Stimulated activated memory B cell treated with anti-CD40 and anti-IgM and Interleukin-4, amounts not matched to agents 10 μg/mL and 1 μg/mL and 100 μg/mL, for 72 hours (primary cell): ENCODE results near the gene FDX1.

Source experiments
- ATAC-seq: fragments of 150-1000 bp; cut with Tn5 transposase; 2 replicates; pipeline ENCODE4 v1.10.0; 2021
- H3K27ac Mint-ChIP-seq: one replicate; pipeline ENCODE4 v1.8.0; 2022; ENCODE audit warnings: mild to moderate bottlenecking, mixed read lengths
- H3K27me3 Mint-ChIP-seq: one replicate; pipeline ENCODE4 v1.8.0; 2022; ENCODE audit warnings: mixed read lengths
- H3K36me3 Mint-ChIP-seq: one replicate; pipeline ENCODE4 v1.8.0; 2022; ENCODE audit warnings: mixed read lengths
- H3K4me1 Mint-ChIP-seq: one replicate; pipeline ENCODE4 v1.8.0; 2022; ENCODE audit warnings: mixed read lengths
- H3K4me3 Mint-ChIP-seq: one replicate; pipeline ENCODE4 v1.8.0; 2022; ENCODE audit warnings: mild to moderate bottlenecking, moderate library complexity, mixed read lengths
- H3K9me3 Mint-ChIP-seq: one replicate; pipeline ENCODE4 v1.8.0; 2022; ENCODE audit warnings: mixed read lengths

Gene FDX1

GRCh38 chr11:110446061-110446460 lies 16.3 kb downstream of the FDX1 start:
- Mint-ChIP-seq H3K36me3 (peaks cover 46% of the 10 kb centered on the region), H3K9me3 (peaks cover 6% of the 10 kb centered on the region), H3K27ac (no peak overlapping the region), H3K4me1 (peaks cover 9% of the 10 kb centered on the region), H3K4me3 (no peak overlapping the region), H3K27me3 (no peaks in the 10 kb centered on the region)
- ATAC-seq = no peak

- peaks cover 9% of the 10 kb centered on the region for H3K4me1 Mint-ChIP-seq
- no peak overlapping the region for H3K27ac Mint-ChIP-seq
- peaks cover 41% of the 10 kb centered on the region for H3K36me3 Mint-ChIP-seq
- no peak overlapping the region for H3K4me3 Mint-ChIP-seq
- H3K9me3 Mint-ChIP-seq = peaks cover 4% of the 10 kb centered on the region
- H3K27me3 Mint-ChIP-seq = no peaks in the 10 kb centered on the region
- ATAC-seq = no peak
Observed at GRCh38 chr11:110446594-110446993, 16.8 kb downstream of the FDX1 start.

- Mint-ChIP-seq H3K27me3 (no peaks in the 10 kb centered on the region), H3K27ac (no peak overlapping the region), H3K4me1 (peaks cover 16% of the 10 kb centered on the region), H3K9me3 (peaks cover 4% of the 10 kb centered on the region), H3K4me3 (no peak overlapping the region), H3K36me3 (peaks cover 42% of the 10 kb centered on the region)
- ATAC-seq = no peak
Observed at GRCh38 chr11:110447343-110447742, 17.6 kb downstream of the FDX1 start.

- H3K4me3 Mint-ChIP-seq = no peak overlapping the region
- peaks cover 4% of the 10 kb centered on the region for H3K9me3 Mint-ChIP-seq
- no peak for ATAC-seq
- no peaks in the 10 kb centered on the region for H3K27me3 Mint-ChIP-seq
- H3K36me3 Mint-ChIP-seq = peaks cover 38% of the 10 kb centered on the region
- H3K4me1 Mint-ChIP-seq = peaks cover 24% of the 10 kb centered on the region
- no peak overlapping the region for H3K27ac Mint-ChIP-seq
Observed at GRCh38 chr11:110447897-110448745, 18.4 kb downstream of the FDX1 start.

GRCh38 chr11:110450246-110450645 lies 20.5 kb downstream of the FDX1 start:
- H3K27ac Mint-ChIP-seq = no peak overlapping the region
- ATAC-seq = no peak
- no peaks in the 10 kb centered on the region for H3K9me3 Mint-ChIP-seq
- H3K4me1 Mint-ChIP-seq = peaks cover 32% of the 10 kb centered on the region
- no peak overlapping the region for H3K4me3 Mint-ChIP-seq
- peaks cover 25% of the 10 kb centered on the region for H3K36me3 Mint-ChIP-seq
- no peaks in the 10 kb centered on the region for H3K27me3 Mint-ChIP-seq

GRCh38 chr11:110452720-110453119 lies 23.0 kb downstream of the FDX1 start:
- no peak overlapping the region for H3K4me3 Mint-ChIP-seq

GRCh38 chr11:110453684-110454354 lies 24.1 kb downstream of the FDX1 start:
- H3K36me3 Mint-ChIP-seq = peaks cover 17% of the 10 kb centered on the region
- H3K9me3 Mint-ChIP-seq = no peaks in the 10 kb centered on the region
- H3K4me1 Mint-ChIP-seq = peaks cover 39% of the 10 kb centered on the region
- ATAC-seq = peak; percentile 66
- no peak overlapping the region for H3K27ac Mint-ChIP-seq
- H3K4me3 Mint-ChIP-seq = no peak overlapping the region
- H3K27me3 Mint-ChIP-seq = no peaks in the 10 kb centered on the region

More at GRCh38 chr11:110452720-110453119, 23.0 kb downstream of the FDX1 start:
- Mint-ChIP-seq H3K4me1 (peaks cover 39% of the 10 kb centered on the region), H3K9me3 (no peaks in the 10 kb centered on the region), H3K36me3 (peaks cover 14% of the 10 kb centered on the region), H3K27me3 (no peaks in the 10 kb centered on the region), H3K27ac (no peak overlapping the region)
- no peak for ATAC-seq

GRCh38 chr11:110454609-110455008 lies 24.9 kb downstream of the FDX1 start:
- ATAC-seq = peak; percentile 61
- H3K4me1 Mint-ChIP-seq = peaks cover 39% of the 10 kb centered on the region
- no peak overlapping the region for H3K4me3 Mint-ChIP-seq
- no peaks in the 10 kb centered on the region for H3K9me3 Mint-ChIP-seq
- H3K36me3 Mint-ChIP-seq = peaks cover 18% of the 10 kb centered on the region
- no peaks in the 10 kb centered on the region for H3K27me3 Mint-ChIP-seq
- H3K27ac Mint-ChIP-seq = no peak overlapping the region

GRCh38 chr11:110455718-110456117 lies 26.0 kb downstream of the FDX1 start:
- peak; percentile 43 for ATAC-seq
- H3K27ac Mint-ChIP-seq = no peak overlapping the region

GRCh38 chr11:110463153-110463552 lies 33.4 kb downstream of the FDX1 start:
- H3K27ac Mint-ChIP-seq = no peak overlapping the region
- H3K4me1 Mint-ChIP-seq = no peaks in the 10 kb centered on the region
- H3K4me3 Mint-ChIP-seq = no peak overlapping the region
- ATAC-seq = peak; percentile 60
- H3K27me3 Mint-ChIP-seq = no peaks in the 10 kb centered on the region
- H3K36me3 Mint-ChIP-seq = peaks cover 30% of the 10 kb centered on the region
- H3K9me3 Mint-ChIP-seq = no peaks in the 10 kb centered on the region

More at GRCh38 chr11:110455718-110456117, 26.0 kb downstream of the FDX1 start:
- Mint-ChIP-seq H3K36me3 (peaks cover 29% of the 10 kb centered on the region), H3K4me1 (peaks cover 39% of the 10 kb centered on the region), H3K27me3 (no peaks in the 10 kb centered on the region), H3K4me3 (no peak overlapping the region), H3K9me3 (no peaks in the 10 kb centered on the region)

GRCh38 chr11:110465231-110465630 lies 35.5 kb downstream of the FDX1 start:
- no peak for ATAC-seq
- Mint-ChIP-seq H3K4me3 (no peak overlapping the region), H3K36me3 (peaks cover 31% of the 10 kb centered on the region), H3K27me3 (no peaks in the 10 kb centered on the region), H3K27ac (no peak overlapping the region), H3K9me3 (no peaks in the 10 kb centered on the region), H3K4me1 (no peaks in the 10 kb centered on the region)

- ATAC-seq = no peak
- Mint-ChIP-seq H3K27ac (no peak overlapping the region), H3K9me3 (no peaks in the 10 kb centered on the region), H3K27me3 (no peaks in the 10 kb centered on the region), H3K4me1 (no peaks in the 10 kb centered on the region), H3K36me3 (peaks cover 25% of the 10 kb centered on the region), H3K4me3 (no peak overlapping the region)
Observed at GRCh38 chr11:110467556-110467955, 37.8 kb downstream of the FDX1 start.

- ATAC-seq = no peak
- H3K4me1 Mint-ChIP-seq = no peaks in the 10 kb centered on the region
- no peak overlapping the region for H3K27ac Mint-ChIP-seq
- no peak overlapping the region for H3K4me3 Mint-ChIP-seq
- no peaks in the 10 kb centered on the region for H3K9me3 Mint-ChIP-seq
- H3K36me3 Mint-ChIP-seq = peaks cover 22% of the 10 kb centered on the region
- no peaks in the 10 kb centered on the region for H3K27me3 Mint-ChIP-seq
Observed at GRCh38 chr11:110468121-110468520, 38.4 kb downstream of the FDX1 start.

- Mint-ChIP-seq H3K27ac (no peak overlapping the region), H3K9me3 (no peaks in the 10 kb centered on the region), H3K27me3 (no peaks in the 10 kb centered on the region), H3K36me3 (peaks cover 13% of the 10 kb centered on the region), H3K4me3 (no peak overlapping the region), H3K4me1 (no peaks in the 10 kb centered on the region)
- ATAC-seq = no peak
Observed at GRCh38 chr11:110469127-110469526, 39.4 kb downstream of the FDX1 start.

- no peak overlapping the region for H3K27ac Mint-ChIP-seq
- peaks cover 11% of the 10 kb centered on the region for H3K36me3 Mint-ChIP-seq
- H3K27me3 Mint-ChIP-seq = no peaks in the 10 kb centered on the region
- ATAC-seq = no peak
- H3K9me3 Mint-ChIP-seq = no peaks in the 10 kb centered on the region
- H3K4me3 Mint-ChIP-seq = no peak overlapping the region
- H3K4me1 Mint-ChIP-seq = no peaks in the 10 kb centered on the region
Observed at GRCh38 chr11:110470716-110471115, 41.0 kb downstream of the FDX1 start.

GRCh38 chr11:110471371-110471770 lies 41.6 kb downstream of the FDX1 start:
- no peaks in the 10 kb centered on the region for H3K27me3 Mint-ChIP-seq

More at GRCh38 chr11:110471371-110471770, 41.6 kb downstream of the FDX1 start:
- H3K4me1 Mint-ChIP-seq = no peaks in the 10 kb centered on the region
- no peak overlapping the region for H3K4me3 Mint-ChIP-seq
- H3K9me3 Mint-ChIP-seq = no peaks in the 10 kb centered on the region
- H3K36me3 Mint-ChIP-seq = peaks cover 11% of the 10 kb centered on the region
- ATAC-seq = no peak
- no peak overlapping the region for H3K27ac Mint-ChIP-seq
